GM23338 (cell line): ENCODE data around the gene HERPUD1. TPM values are rescaled to one million over a fixed set of nuclear protein-coding genes. Genes with fewer than 3 reads are reported as not detected.

ENCODE experiments used
- ATAC-seq: fragments of 200-7000 bp; cut with Tn5 transposase; 3 replicates; pipeline ENCODE4 v1.9.1; 2020
- DNase-seq: peaks from one replicate; pipeline ENCODE4 v3.0.0-alpha.2; 2015; ENCODE audit warnings: low spot score
- H2AFZ ChIP-seq: fragments of 200-600 bp; sonication (generic); 2 replicates; pipeline ENCODE4 v1.8.0; 2016; ENCODE audit warnings: antibody characterized with exemption, mild to moderate bottlenecking, moderate library complexity
- H3F3A ChIP-seq: fragments of 200-600 bp; sonication (generic); replicated peaks from 2 replicates; pipeline ENCODE4 v1.8.0; 2017; ENCODE audit warnings: antibody characterized with exemption, mixed run types, low read depth
- H3K27ac ChIP-seq: fragments of 200-600 bp; sonication (generic); 2 replicates; pipeline ENCODE4 v1.6.1; 2016; ENCODE audit warnings: low read depth
- H3K27me3 ChIP-seq: fragments of 200-600 bp; sonication (generic); 2 replicates; pipeline ENCODE4 v1.8.0; 2016; ENCODE audit warnings: mild to moderate bottlenecking, mixed run types, moderate library complexity; ENCODE audit not compliant: insufficient read depth
- H3K36me3 ChIP-seq: fragments of 200-600 bp; sonication (generic); 2 replicates; pipeline ENCODE4 v1.8.0; 2016; ENCODE audit warnings: mild to moderate bottlenecking; ENCODE audit not compliant: insufficient read depth
- H3K4me1 ChIP-seq: fragments of 200-600 bp; sonication (generic); 2 replicates; pipeline ENCODE4 v1.8.0; 2016; ENCODE audit warnings: mild to moderate bottlenecking, moderate library complexity; ENCODE audit not compliant: insufficient read depth
- H3K4me2 ChIP-seq: fragments of 200-600 bp; sonication (generic); 2 replicates; pipeline ENCODE4 v1.7.1; 2017; ENCODE audit warnings: mixed run types
- H3K4me3 ChIP-seq: fragments of 200-600 bp; sonication (generic); 2 replicates; pipeline ENCODE4 v1.6.1; 2016; ENCODE audit warnings: mixed run types
- H3K79me2 ChIP-seq: fragments of 200-600 bp; sonication (generic); replicated peaks from 2 replicates; pipeline ENCODE4 v1.8.0; 2017; ENCODE audit warnings: mild to moderate bottlenecking; ENCODE audit not compliant: insufficient read depth
- H3K9me2 ChIP-seq: fragments of 200-600 bp; sonication (generic); 2 replicates; pipeline ENCODE4 v1.8.0; 2017; ENCODE audit not compliant: insufficient read depth
- H4K20me1 ChIP-seq: fragments of 200-600 bp; sonication (generic); replicated peaks from 2 replicates; pipeline ENCODE4 v1.8.0; 2017; ENCODE audit warnings: mild to moderate bottlenecking; ENCODE audit not compliant: insufficient read depth
- H3K27ac Mint-ChIP-seq: 2 replicates; pipeline ENCODE4 v1.8.0; 2020; ENCODE audit warnings: inconsistent platforms, mild to moderate bottlenecking, moderate library complexity, mixed read lengths
- H3K27me3 Mint-ChIP-seq: 3 replicates; pipeline ENCODE4 v1.8.0; 2022; ENCODE audit warnings: low read depth, mild to moderate bottlenecking, moderate library complexity, mixed read lengths, inconsistent platforms; ENCODE audit not compliant: insufficient read depth, poor library complexity
- H3K36me3 Mint-ChIP-seq: 3 replicates; pipeline ENCODE4 v1.8.0; 2021; ENCODE audit warnings: low read depth, mild to moderate bottlenecking, inconsistent platforms, moderate library complexity, mixed read lengths
- H3K4me1 Mint-ChIP-seq: 3 replicates; pipeline ENCODE4 v1.8.0; 2020; ENCODE audit warnings: mild to moderate bottlenecking, inconsistent platforms, mixed read lengths
- H3K4me3 Mint-ChIP-seq: 3 replicates; pipeline ENCODE4 v1.8.0; 2021; ENCODE audit warnings: moderate library complexity, mild to moderate bottlenecking, inconsistent platforms, mixed read lengths
- H3K9me3 Mint-ChIP-seq: 3 replicates; pipeline ENCODE4 v1.8.0; 2020; ENCODE audit warnings: moderate library complexity, mild to moderate bottlenecking, inconsistent platforms, mixed read lengths
- EZH2phosphoT487 ChIP-seq: fragments of 200-600 bp; sonication (generic); IDR thresholded peaks from one replicate; pipeline ENCODE4 v1.8.1; 2018; ENCODE audit warnings: antibody characterized with exemption; ENCODE audit not compliant: unreplicated experiment
- JUNB ChIP-seq: IDR thresholded peaks from one replicate; pipeline ENCODE4 v1.6.1; 2016; ENCODE audit warnings: antibody characterized with exemption; ENCODE audit not compliant: unreplicated experiment
- NANOG ChIP-seq: IDR thresholded peaks from 2 replicates; pipeline ENCODE4 v1.6.1; 2016; ENCODE audit warnings: antibody characterized with exemption, borderline replicate concordance
- POLR2AphosphoS5 ChIP-seq: IDR thresholded peaks from 2 replicates; pipeline ENCODE4 v1.6.1; 2016; ENCODE audit warnings: antibody characterized with exemption, low read depth
- STAT1 ChIP-seq: IDR thresholded peaks from one replicate; pipeline ENCODE4 v1.6.1; 2016; ENCODE audit warnings: antibody characterized with exemption; ENCODE audit not compliant: unreplicated experiment
- ZNF114 ChIP-seq: fragments of 250-450 bp; sonication (Bioruptor Pico); IDR thresholded peaks from 2 replicates; pipeline ENCODE4 v1.5.0; 2020; ENCODE audit warnings: mild to moderate bottlenecking, moderate library complexity
- ZNF331 ChIP-seq: fragments of 250-450 bp; sonication (Bioruptor Pico); IDR thresholded peaks from 2 replicates; pipeline ENCODE4 v1.5.0; 2020; ENCODE audit warnings: low read depth, mild to moderate bottlenecking, moderate library complexity
- polyA plus RNA-seq: library from polyadenylated mRNA; unstranded; fragments of >200 nt; fragmentation: Nextera tagmentation; extraction: Ambion mirVana; gene quantifications from 2 replicates; pipeline ENCODE4 v1.2.1, GENCODE V29; 2016
- total RNA-seq: library from RNA; depleted of rRNA; stranded (reverse); fragments of >200 nt; shearing (Covaris generic); gene quantifications from 2 replicates; pipeline ENCODE4 v1.2.3, GENCODE V29; 2014
- TF ChIP-seq, protein P1 (sequence below): IDR thresholded peaks from 2 replicates; pipeline ENCODE4 v1.6.1; 2016; ENCODE audit warnings: antibody characterized with exemption
- TF ChIP-seq, protein P2 (sequence below): fragments of 250-450 bp; sonication (Bioruptor Pico); IDR thresholded peaks from 2 replicates; pipeline ENCODE4 v1.5.0; 2020; ENCODE audit warnings: mild to moderate bottlenecking, moderate library complexity

The HERPUD1 gene
- total and polyA plus RNA-seq, 2 experiments from 2014 or later, result 41.1 to 44.1 TPM

DNA sequence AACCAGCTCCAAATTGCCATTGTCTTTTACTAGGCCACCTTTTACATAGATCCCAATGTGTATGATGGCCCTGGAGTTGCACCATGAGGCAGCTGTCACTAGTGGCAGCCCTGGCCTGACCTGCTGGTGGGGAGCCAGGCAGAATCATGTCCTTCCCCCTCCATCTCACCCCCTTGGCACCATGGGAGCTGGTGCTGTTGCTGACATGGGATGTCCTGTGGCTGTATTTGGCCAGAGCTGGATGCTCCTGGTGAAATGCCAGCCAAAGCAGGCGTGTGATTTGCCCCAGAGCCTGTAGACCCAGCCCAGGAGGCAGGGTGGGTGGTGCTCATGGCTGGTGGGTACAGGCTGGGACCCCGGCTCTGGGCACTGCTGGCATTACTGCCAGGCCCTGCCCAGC, 48.4 kb upstream of the HERPUD1 start:
- no peaks in the 10 kb centered on the region for H3K9me2 ChIP-seq

More for the DNA sequence above, 48.4 kb upstream of the HERPUD1 start:
- H4K20me1 ChIP-seq, result no peaks in the 10 kb centered on the region
- Mint-ChIP-seq H3K4me1 (no peaks in the 10 kb centered on the region), H3K36me3 (peaks cover 16% of the 10 kb centered on the region), H3K9me3 (peaks cover 35% of the 10 kb centered on the region), H3K27ac (no peak overlapping the region), H3K27me3 (peaks cover 5% of the 10 kb centered on the region), H3K4me3 (no peak overlapping the region)
- H3K27ac ChIP-seq, result no peak overlapping the region
- H3K27me3 ChIP-seq, result no peaks in the 10 kb centered on the region
- H3K4me2 ChIP-seq, result no peak overlapping the region
- H3K4me3 ChIP-seq, result no peak overlapping the region
- no peak for ATAC-seq
- no peaks in the 10 kb centered on the region for H3F3A ChIP-seq
- H3K4me1 ChIP-seq, result no peaks in the 10 kb centered on the region
- TF ChIP-seq, protein P1, sequence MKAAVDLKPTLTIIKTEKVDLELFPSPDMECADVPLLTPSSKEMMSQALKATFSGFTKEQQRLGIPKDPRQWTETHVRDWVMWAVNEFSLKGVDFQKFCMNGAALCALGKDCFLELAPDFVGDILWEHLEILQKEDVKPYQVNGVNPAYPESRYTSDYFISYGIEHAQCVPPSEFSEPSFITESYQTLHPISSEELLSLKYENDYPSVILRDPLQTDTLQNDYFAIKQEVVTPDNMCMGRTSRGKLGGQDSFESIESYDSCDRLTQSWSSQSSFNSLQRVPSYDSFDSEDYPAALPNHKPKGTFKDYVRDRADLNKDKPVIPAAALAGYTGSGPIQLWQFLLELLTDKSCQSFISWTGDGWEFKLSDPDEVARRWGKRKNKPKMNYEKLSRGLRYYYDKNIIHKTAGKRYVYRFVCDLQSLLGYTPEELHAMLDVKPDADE, result no peak
- no peak for TF ChIP-seq ZNF114 (CRISPR knock-in tag)
- no peak for TF ChIP-seq EZH2phosphoT487
- TF ChIP-seq NANOG, result no peak
- no peak for TF ChIP-seq POLR2AphosphoS5
- TF ChIP-seq, protein P2, sequence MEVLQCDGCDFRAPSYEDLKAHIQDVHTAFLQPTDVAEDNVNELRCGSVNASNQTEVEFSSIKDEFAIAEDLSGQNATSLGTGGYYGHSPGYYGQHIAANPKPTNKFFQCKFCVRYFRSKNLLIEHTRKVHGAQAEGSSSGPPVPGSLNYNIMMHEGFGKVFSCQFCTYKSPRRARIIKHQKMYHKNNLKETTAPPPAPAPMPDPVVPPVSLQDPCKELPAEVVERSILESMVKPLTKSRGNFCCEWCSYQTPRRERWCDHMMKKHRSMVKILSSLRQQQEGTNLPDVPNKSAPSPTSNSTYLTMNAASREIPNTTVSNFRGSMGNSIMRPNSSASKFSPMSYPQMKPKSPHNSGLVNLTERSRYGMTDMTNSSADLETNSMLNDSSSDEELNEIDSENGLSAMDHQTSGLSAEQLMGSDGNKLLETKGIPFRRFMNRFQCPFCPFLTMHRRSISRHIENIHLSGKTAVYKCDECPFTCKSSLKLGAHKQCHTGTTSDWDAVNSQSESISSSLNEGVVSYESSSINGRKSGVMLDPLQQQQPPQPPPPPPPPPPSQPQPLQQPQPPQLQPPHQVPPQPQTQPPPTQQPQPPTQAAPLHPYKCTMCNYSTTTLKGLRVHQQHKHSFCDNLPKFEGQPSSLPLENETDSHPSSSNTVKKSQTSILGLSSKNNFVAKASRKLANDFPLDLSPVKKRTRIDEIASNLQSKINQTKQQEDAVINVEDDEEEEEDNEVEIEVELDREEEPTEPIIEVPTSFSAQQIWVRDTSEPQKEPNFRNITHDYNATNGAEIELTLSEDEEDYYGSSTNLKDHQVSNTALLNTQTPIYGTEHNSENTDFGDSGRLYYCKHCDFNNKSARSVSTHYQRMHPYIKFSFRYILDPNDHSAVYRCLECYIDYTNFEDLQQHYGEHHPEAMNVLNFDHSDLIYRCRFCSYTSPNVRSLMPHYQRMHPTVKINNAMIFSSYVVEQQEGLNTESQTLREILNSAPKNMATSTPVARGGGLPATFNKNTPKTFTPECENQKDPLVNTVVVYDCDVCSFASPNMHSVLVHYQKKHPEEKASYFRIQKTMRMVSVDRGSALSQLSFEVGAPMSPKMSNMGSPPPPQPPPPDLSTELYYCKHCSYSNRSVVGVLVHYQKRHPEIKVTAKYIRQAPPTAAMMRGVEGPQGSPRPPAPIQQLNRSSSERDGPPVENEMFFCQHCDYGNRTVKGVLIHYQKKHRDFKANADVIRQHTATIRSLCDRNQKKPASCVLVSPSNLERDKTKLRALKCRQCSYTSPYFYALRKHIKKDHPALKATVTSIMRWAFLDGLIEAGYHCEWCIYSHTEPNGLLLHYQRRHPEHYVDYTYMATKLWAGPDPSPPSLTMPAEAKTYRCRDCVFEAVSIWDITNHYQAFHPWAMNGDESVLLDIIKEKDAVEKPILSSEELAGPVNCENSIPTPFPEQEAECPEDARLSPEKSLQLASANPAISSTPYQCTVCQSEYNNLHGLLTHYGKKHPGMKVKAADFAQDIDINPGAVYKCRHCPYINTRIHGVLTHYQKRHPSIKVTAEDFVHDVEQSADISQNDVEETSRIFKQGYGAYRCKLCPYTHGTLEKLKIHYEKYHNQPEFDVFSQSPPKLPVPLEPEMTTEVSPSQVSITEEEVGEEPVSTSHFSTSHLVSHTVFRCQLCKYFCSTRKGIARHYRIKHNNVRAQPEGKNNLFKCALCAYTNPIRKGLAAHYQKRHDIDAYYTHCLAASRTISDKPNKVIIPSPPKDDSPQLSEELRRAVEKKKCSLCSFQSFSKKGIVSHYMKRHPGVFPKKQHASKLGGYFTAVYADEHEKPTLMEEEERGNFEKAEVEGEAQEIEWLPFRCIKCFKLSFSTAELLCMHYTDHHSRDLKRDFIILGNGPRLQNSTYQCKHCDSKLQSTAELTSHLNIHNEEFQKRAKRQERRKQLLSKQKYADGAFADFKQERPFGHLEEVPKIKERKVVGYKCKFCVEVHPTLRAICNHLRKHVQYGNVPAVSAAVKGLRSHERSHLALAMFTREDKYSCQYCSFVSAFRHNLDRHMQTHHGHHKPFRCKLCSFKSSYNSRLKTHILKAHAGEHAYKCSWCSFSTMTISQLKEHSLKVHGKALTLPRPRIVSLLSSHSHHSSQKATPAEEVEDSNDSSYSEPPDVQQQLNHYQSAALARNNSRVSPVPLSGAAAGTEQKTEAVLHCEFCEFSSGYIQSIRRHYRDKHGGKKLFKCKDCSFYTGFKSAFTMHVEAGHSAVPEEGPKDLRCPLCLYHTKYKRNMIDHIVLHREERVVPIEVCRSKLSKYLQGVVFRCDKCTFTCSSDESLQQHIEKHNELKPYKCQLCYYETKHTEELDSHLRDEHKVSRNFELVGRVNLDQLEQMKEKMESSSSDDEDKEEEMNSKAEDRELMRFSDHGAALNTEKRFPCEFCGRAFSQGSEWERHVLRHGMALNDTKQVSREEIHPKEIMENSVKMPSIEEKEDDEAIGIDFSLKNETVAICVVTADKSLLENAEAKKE (CRISPR knock-in tag), result no peak
- TF ChIP-seq JUNB, result no peak
- TF ChIP-seq STAT1, result no peak
- TF ChIP-seq ZNF331 (CRISPR knock-in tag), result no peak
- no peaks in the 10 kb centered on the region for H3K79me2 ChIP-seq
- no peak for DNase-seq
- H3K36me3 ChIP-seq, result no peaks in the 10 kb centered on the region
- no peak overlapping the region for H2AFZ ChIP-seq
